ENCODE data around the gene NHP2. TPM values are rescaled to one million over a fixed set of nuclear protein-coding genes. Genes with fewer than 3 reads are reported as not detected.
"Not testable (repeated sequence)": the region's sequence is repeated elsewhere in the genome, so short reads cannot be mapped to it uniquely, and the experiment has no call there.

NHP2 gene
- total RNA-seq, 4 donors from 2014 or later: 288 to 408 (median 358) TPM

- Histone ChIP-seq H3K27me3 (no peaks in the 10 kb centered on the region), H3K36me3 (no peaks in the 10 kb centered on the region), H3K4me3 (no peak overlapping the region), H3K9me3 (no peaks in the 10 kb centered on the region), H3K4me1 (peaks cover 0 to 39% (median 11%) of the 10 kb centered on the region in 3 donors), H3K27ac (peak overlapping the region in 3 of 4 donors; percentile 61 to 69 (median 64))
- intact Hi-C loops (cut with DNase I): no loop called here
- no peak for DNase-seq
- 50 to 63% methylated on average over 12 of the region's 12 CpGs for WGBS, 2 donors
- TF ChIP-seq CTCF (IDR thresholded peaks at IDR 0.05) (no peak), POLR2A (IDR thresholded peaks at IDR 0.05) (no peak)
These were observed 46.1 kb upstream of the NHP2 start for GRCh38 chr5:178199581-178200434.

GRCh38 chr5:178198706-178199105 is 45.0 kb upstream of the NHP2 start:
- H3K4me1 ChIP-seq: peaks cover 0 to 42% (median 14%) of the 10 kb centered on the region in 3 donors
- no peaks in the 10 kb centered on the region for H3K9me3 ChIP-seq
- intact Hi-C loops (cut with DNase I): no loop called here
- no peak for DNase-seq
- H3K27ac ChIP-seq: no peak overlapping the region
- WGBS, 2 donors: 72 to 91% methylated on average over 9 of the region's 11 CpGs
- H3K27me3 ChIP-seq: peaks cover 0 to 6% (median 0%) of the 10 kb centered on the region in 4 donors
- H3K36me3 ChIP-seq: no peaks in the 10 kb centered on the region
- no peak for TF ChIP-seq POLR2A (IDR thresholded peaks at IDR 0.05)
- TF ChIP-seq CTCF (IDR thresholded peaks at IDR 0.05): no peak
- no peak overlapping the region for H3K4me3 ChIP-seq

- intact Hi-C loops (cut with DNase I); H3K9me3 ChIP-seq; H3K4me3 ChIP-seq; H3K27ac ChIP-seq; H3K36me3 ChIP-seq; DNase-seq: not testable (repeated sequence)
- Histone ChIP-seq H3K27me3 (peaks cover 0 to 11% (median 0%) of the 10 kb centered on the region in 4 donors), H3K4me1 (peaks cover 0 to 45% (median 18%) of the 10 kb centered on the region in 3 donors)
- WGBS, 2 donors: 78 to 89% methylated on average over 10 of the region's 11 CpGs
These were observed 44.5 kb upstream of the NHP2 start for GRCh38 chr5:178198151-178198550.

GRCh38 chr5:178196986-178197385 is 43.3 kb upstream of the NHP2 start:
- no peak overlapping the region for H3K4me3 ChIP-seq
- WGBS, 2 donors: 40 to 77% methylated on average over 2 to 5 of the region's 8 CpGs
- no peak overlapping the region for H3K27ac ChIP-seq
- H3K4me1 ChIP-seq: peaks cover 0 to 51% (median 18%) of the 10 kb centered on the region in 3 donors
- H3K27me3 ChIP-seq: peaks cover 0 to 15% (median 0%) of the 10 kb centered on the region in 4 donors
- H3K36me3 ChIP-seq: no peaks in the 10 kb centered on the region
- intact Hi-C loops (cut with DNase I): no loop called here
- no peak for TF ChIP-seq POLR2A (IDR thresholded peaks at IDR 0.05)
- peak in 2 of 6 experiments; percentile 5 to 7 for TF ChIP-seq CTCF (IDR thresholded peaks at IDR 0.05)
- no peaks in the 10 kb centered on the region for H3K9me3 ChIP-seq
- no peak for DNase-seq

- Histone ChIP-seq H3K9me3 (no peaks in the 10 kb centered on the region), H3K27me3 (peaks cover 0 to 15% (median 0%) of the 10 kb centered on the region in 4 donors), H3K27ac (no peak overlapping the region), H3K4me3 (no peak overlapping the region), H3K36me3 (no peaks in the 10 kb centered on the region), H3K4me1 (peaks cover 0 to 49% (median 17%) of the 10 kb centered on the region in 3 donors)
- WGBS, 2 donors: 62 to 86% methylated on average over 2 to 6 of the region's 7 CpGs
- no peak for DNase-seq
- no peak for TF ChIP-seq CTCF (IDR thresholded peaks at IDR 0.05)
- intact Hi-C loops (cut with DNase I): no loop called here
These were observed 42.7 kb upstream of the NHP2 start for GRCh38 chr5:178196281-178196812.

Measured in esophagus squamous epithelium (tissue), 5 donors.